K562 (cell line): Measurements from ENCODE around the gene PPARGC1A. TPM values are rescaled to one million over a fixed set of nuclear protein-coding genes. Genes with fewer than 3 reads are reported as not detected.

Experiments used
- ATAC-seq: fragments of 200-7000 bp; cut with Tn5 transposase; 3 replicates; pipeline ENCODE4 v1.9.1; 2020; ENCODE audit warnings: moderate library complexity
- BruUV-seq: library from RNA; stranded (reverse); fragments of 400-500 nt; replicated peaks from 2 replicates; lab custom pipeline; 2021; lab: Mats Ljungman, UMichigan
- CTCF ChIA-PET: fragments of 300-600 bp; formaldehyde crosslinking; extraction: SDS; loops from one replicate; lab custom pipeline; 2021; ENCODE audit warnings: low intra/inter-chr PET ratio; lab: Yijun Ruan, JAX
- POLR2A ChIA-PET: fragments of 300-600, 350-650 bp; sonication (Branson Sonifier 250); formaldehyde crosslinking; extraction: SDS; loops from one replicate; lab custom pipeline; 2021; ENCODE audit warnings: antibody characterized with exemption, inconsistent platforms; lab: Yijun Ruan, JAX
- DNase-seq, 4 experiments: peaks; one replicate each; pipeline versions ENCODE4 v3.0.0 to v3.0.0-alpha.2; 2011 to 2018; ENCODE audit warnings: low spot score in 3 of 4, mixed read lengths in 3 of 4; ENCODE audit errors: extremely low read depth in 1 of 4
- FAIRE-seq: peaks from 2 replicates; lab custom pipeline; 2011; peaks lifted over from hg19 to GRCh38; lab: Jason Lieb, UNC
- H2AFZ ChIP-seq: 2 replicates; pipeline ENCODE4 v1.6.0; 2011; ENCODE audit warnings: low read depth, low read length, control low read depth, inconsistent platforms
- H3K27ac ChIP-seq: fragments of 200-600 bp; 3 replicates; pipeline ENCODE4 v1.8.0; 2011; ENCODE audit warnings: low read depth, mild to moderate bottlenecking, control low read depth, inconsistent platforms, low read length, moderate library complexity, mixed read lengths; ENCODE audit errors: extremely low read depth
- H3K27me3 ChIP-seq, 2 experiments: fragments of 300-600 bp in 1 of 2; 2 replicates in 1 of 2; 3 replicates in 1 of 2; pipeline versions ENCODE4 v1.6.0 to v1.8.0; 2011; ENCODE audit warnings: inconsistent platforms in 2 of 2, low read length in 2 of 2, mild to moderate bottlenecking in 1 of 2, mixed read lengths in 1 of 2, moderate library complexity in 1 of 2; ENCODE audit not compliant: control insufficient read depth in 2 of 2, insufficient read depth in 2 of 2
- H3K36me3 ChIP-seq: fragments of 300-600 bp; 3 replicates; pipeline ENCODE4 v1.8.0; 2011; ENCODE audit warnings: mild to moderate bottlenecking, low read length, inconsistent platforms; ENCODE audit not compliant: control insufficient read depth, insufficient read depth
- H3K4me1 ChIP-seq, 2 experiments: fragments of 200-600 bp in 1 of 2; replicated peaks in 1 of 2; 2 replicates in 1 of 2; 3 replicates in 1 of 2; pipeline versions ENCODE4 v1.5.1 to v1.8.0; 2011; ENCODE audit warnings: inconsistent platforms in 2 of 2, low read length in 2 of 2, mild to moderate bottlenecking in 1 of 2, mixed read lengths in 1 of 2, moderate library complexity in 1 of 2; ENCODE audit not compliant: control insufficient read depth in 2 of 2, insufficient read depth in 2 of 2
- H3K4me2 ChIP-seq: 2 replicates; pipeline ENCODE4 v1.6.1; 2011; ENCODE audit warnings: low read length, control low read depth, inconsistent platforms, mixed read lengths; ENCODE audit not compliant: insufficient read depth
- H3K4me3 ChIP-seq: fragments of 200-600 bp; sonication (generic), shearing (Covaris generic); 2 replicates; pipeline ENCODE4 v1.5.1; 2016; ENCODE audit warnings: control low read depth, inconsistent platforms
- H3K79me2 ChIP-seq: fragments of 200-600 bp; 3 replicates; pipeline ENCODE4 v1.8.0; 2011; ENCODE audit warnings: low read length, inconsistent platforms; ENCODE audit not compliant: control insufficient read depth, insufficient read depth
- H3K9ac ChIP-seq, 2 experiments: 2 replicates each; pipeline versions ENCODE4 v1.6.0 to v1.6.1; 2011; ENCODE audit warnings: low read depth in 2 of 2, low read length in 2 of 2, control low read depth in 1 of 2, inconsistent platforms in 1 of 2, mild to moderate bottlenecking in 1 of 2, mixed read lengths in 1 of 2; ENCODE audit not compliant: insufficient read depth in 1 of 2
- H3K9me1 ChIP-seq: one replicate; pipeline ENCODE4 v1.6.0; 2011; ENCODE audit warnings: inconsistent platforms, mild to moderate bottlenecking, low read length, moderate library complexity; ENCODE audit not compliant: control insufficient read depth, insufficient read depth
- H3K9me3 ChIP-seq: replicated peaks from 2 replicates; pipeline ENCODE4 v1.5.1; 2011; ENCODE audit warnings: low read depth, low read length, inconsistent platforms; ENCODE audit not compliant: control insufficient read depth, insufficient read depth
- H4K20me1 ChIP-seq: replicated peaks from 2 replicates; pipeline ENCODE4 v1.6.1; 2011; ENCODE audit warnings: low read length, inconsistent platforms, mixed read lengths; ENCODE audit not compliant: control insufficient read depth, insufficient read depth
- BRD4 ChIP-seq: fragments of 200-600 bp; sonication (generic); IDR thresholded peaks from 2 replicates; pipeline ENCODE4 v1.6.1; 2017; ENCODE audit warnings: inconsistent platforms
- POLR2AphosphoS5 ChIP-seq: IDR thresholded peaks from 2 replicates; pipeline ENCODE4 v1.6.1; 2011; ENCODE audit warnings: mild to moderate bottlenecking, low read depth, low read length, moderate library complexity; ENCODE audit not compliant: control insufficient read depth, insufficient read depth
- PRPF4 ChIP-seq: fragments of 200-400 bp; formaldehyde crosslinking; IDR thresholded peaks from one replicate; pipeline ENCODE4 v1.6.1; 2017; ENCODE audit warnings: low read length, low read depth, mild to moderate bottlenecking; ENCODE audit not compliant: insufficient read depth, poor library complexity, severe bottlenecking
- RFX5 ChIP-seq: IDR thresholded peaks from 2 replicates; pipeline ENCODE4 v1.6.1; 2011; ENCODE audit warnings: low read depth, mild to moderate bottlenecking, improper control_type of control experiment, low read length
- SIN3B ChIP-seq: fragments of 450-650 bp; IDR thresholded peaks from 2 replicates; pipeline ENCODE4 v1.6.1; 2017; ENCODE audit warnings: low read depth, mild to moderate bottlenecking, moderate library complexity
- SMARCE1 ChIP-seq: fragments of 450-650 bp; IDR thresholded peaks from 2 replicates; pipeline ENCODE4 v1.7.1; 2016; ENCODE audit warnings: mild to moderate bottlenecking
- SNIP1 ChIP-seq: fragments of 450-650 bp; IDR thresholded peaks from 2 replicates; pipeline ENCODE4 v1.7.1; 2017; ENCODE audit warnings: low read depth, mild to moderate bottlenecking
- SUPT5H ChIP-seq: fragments of 450-650 bp; IDR thresholded peaks from 2 replicates; pipeline ENCODE4 v1.6.1; 2016
- TAF7 ChIP-seq: fragments of 450-650 bp; IDR thresholded peaks from 2 replicates; pipeline ENCODE4 v1.6.1; 2016; ENCODE audit warnings: missing genetic modification characterization, missing compliant biosample characterization
- ZBED1 ChIP-seq: IDR thresholded peaks from 2 replicates; pipeline ENCODE4 v1.6.1; 2014
- ZBTB17 ChIP-seq: fragments of 450-650 bp; formaldehyde crosslinking; IDR thresholded peaks from 2 replicates; pipeline ENCODE4 v1.4.0; 2020; ENCODE audit warnings: mild to moderate bottlenecking
- ZFX ChIP-seq: sonication (generic); formaldehyde crosslinking; IDR thresholded peaks from 2 replicates; pipeline ENCODE4 v1.8.0; 2022; ENCODE audit warnings: mild to moderate bottlenecking, missing genetic modification reagents, moderate library complexity
- ZNF175 ChIP-seq: fragments of 200-800 bp; sonication (Bioruptor generic); IDR thresholded peaks from 2 replicates; pipeline ENCODE4 v1.6.1; 2016; ENCODE audit warnings: low read depth, mild to moderate bottlenecking, missing genetic modification characterization, missing compliant biosample characterization
- ZNF583 ChIP-seq: fragments of 250-450 bp; sonication (Bioruptor Pico); IDR thresholded peaks from 2 replicates; pipeline ENCODE4 v1.4.0; 2020
- ZNF707 ChIP-seq: fragments of 250-450 bp; sonication (Bioruptor Pico); conservative IDR thresholded peaks from 2 replicates; pipeline ENCODE4 v1.8.0; 2022; ENCODE audit warnings: inconsistent platforms, mild to moderate bottlenecking, moderate library complexity
- ZNF76 ChIP-seq: fragments of 250-450 bp; sonication (Bioruptor Pico); IDR thresholded peaks from 2 replicates; pipeline ENCODE4 v1.4.0; 2020; ENCODE audit warnings: mild to moderate bottlenecking, moderate library complexity, borderline replicate concordance
- ZSCAN29 ChIP-seq: fragments of 450-650 bp; IDR thresholded peaks from 2 replicates; pipeline ENCODE4 v1.6.1; 2017
- WGBS: fragments of 100-300 bp; shearing (Covaris generic); methylation state at CpG from one replicate; pipeline ENCODE4 v1.1.6; 2016; ENCODE audit warnings: low coverage, mixed read lengths; ENCODE audit not compliant: insufficient coverage; ENCODE audit errors: missing lambda C conversion rate; 5-methylcytosine and 5-hydroxymethylcytosine counted together
- in situ Hi-C: fragments of 300-500 bp; cut with MboI; formaldehyde crosslinking; loops from 4 replicates; pipeline ENCODE4 v1.15.0; 2018; ENCODE audit warnings: inconsistent platforms, mixed read lengths
- intact Hi-C: fragments of 100-400 bp; cut with micrococcal nuclease; formaldehyde crosslinking; loops from 2 replicates; pipeline ENCODE4 v1.14.2; 2022
- polyA plus RNA-seq, 8 experiments: library from polyadenylated mRNA; depleted of rRNA in 4 of 8; stranded (reverse) in 5 of 8; unstranded in 3 of 8; fragments of >200 nt; fragmentation: Nextera tagmentation in 2 of 8; fragmentation: Illumina TruSeq in 1 of 8; extraction: Ambion mirVana in 2 of 8; extraction: Trizol in 1 of 8; gene quantifications; 2 replicates each; pipeline versions ENCODE4 v1.2.1 to v1.2.3, GENCODE V29; 2011 to 2014; ENCODE audit warnings: inconsistent platforms in 1 of 8, missing spikeins in 1 of 8
- total RNA-seq, 7 experiments: library from RNA; depleted of rRNA in 6 of 7; stranded (reverse); fragments of >200 nt in 6 of 7; fragmentation: Illumina TruSeq in 2 of 7; extraction: Trizol in 2 of 7; gene quantifications; 2 replicates each; pipeline versions ENCODE4 v1.2.1 to v1.2.3, GENCODE V29; 2011 to 2021; ENCODE audit warnings: low replicate concordance in 1 of 7

The PPARGC1A gene
- total and polyA plus RNA-seq, 9 of the 15 experiments (the other 6 are each of a cell fraction or from before 2014, with no cell fraction given): 0.02 TPM; not detected in 8

DNA sequence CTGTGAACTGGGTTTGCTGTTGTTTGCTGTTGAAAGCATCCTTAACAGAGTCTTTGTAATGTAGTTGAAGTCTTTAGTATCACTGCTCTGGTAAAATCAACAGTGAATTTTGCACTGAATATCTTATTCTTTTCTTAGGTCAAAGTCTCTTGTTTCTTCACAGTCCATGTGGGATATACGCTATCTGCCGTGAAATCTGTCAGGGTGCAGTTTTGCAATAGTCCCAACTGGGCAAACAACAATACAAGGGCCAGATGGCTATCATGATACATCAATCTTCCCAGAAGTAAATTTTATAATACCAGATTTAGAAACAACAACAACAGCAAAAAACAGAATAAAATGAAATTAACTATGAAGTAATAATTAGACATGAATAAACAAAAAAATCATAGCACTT is 123.5 kb downstream of the PPARGC1A start:
- intact Hi-C loops (no loop called here), in situ Hi-C loops (no loop called here)
- H3K27me3 ChIP-seq: no peaks in the 10 kb centered on the region
- H3K36me3 ChIP-seq: no peaks in the 10 kb centered on the region
- no peak overlapping the region for H3K27ac ChIP-seq
- ATAC-seq (no peak), DNase-seq (no peak), FAIRE-seq (no peak)
- H3K4me3 ChIP-seq: no peak overlapping the region
- CTCF ChIA-PET: no interaction called here
- H3K9me1 ChIP-seq: no peaks in the 10 kb centered on the region
- 0% methylated on average over 2 of the region's 2 CpGs for WGBS
- no peak overlapping the region for H2AFZ ChIP-seq
- no peak overlapping the region for H3K9ac ChIP-seq
- H3K4me1 ChIP-seq: no peaks in the 10 kb centered on the region
- no peak overlapping the region for H3K4me2 ChIP-seq
- POLR2A ChIA-PET: no interaction called here
- H3K9me3 ChIP-seq: no peaks in the 10 kb centered on the region
- no TSS peak for BruUV-seq
- no peaks in the 10 kb centered on the region for H4K20me1 ChIP-seq
- no peaks in the 10 kb centered on the region for H3K79me2 ChIP-seq
- TF ChIP-seq SNIP1 (no peak), SUPT5H (no peak), ZNF175 (no peak), ZSCAN29 (no peak), SIN3B (no peak), RFX5 (no peak), ZNF707 (CRISPR knock-in tag) (no peak), ZNF76 (CRISPR knock-in tag) (no peak), ZBTB17 (no peak), ZNF583 (CRISPR knock-in tag) (no peak), PRPF4 (no peak), SMARCE1 (no peak), POLR2AphosphoS5 (no peak), ZBED1 (no peak), TAF7 (tag) (no peak), BRD4 (no peak), ZFX (CRISPR knock-in tag) (no peak)
